Measurements from ENCODE around the gene APBA1.

GRCh38 chr9:69465473-69465872 lies 206.7 kb downstream of the APBA1 start:
- TF ChIP-seq POLR2AphosphoS5 (IDR thresholded peaks at IDR 0.05; ENCODE audit: low read depth, low read length): no peak
- TF ChIP-seq POLR2A (IDR thresholded peaks at IDR 0.05; ENCODE audit: low read depth, low read length): no peak
- TF ChIP-seq TAF1 (IDR thresholded peaks at IDR 0.05; ENCODE audit: borderline replicate concordance, low read depth, low read length): no peak
